D721Med (cell line): Measurements from ENCODE around the gene NOS2.
A peak's percentile ranks its signal among the peaks of the same experiment; 100 is the strongest.
"Not testable (repeated sequence)": the region's sequence is repeated elsewhere in the genome, so short reads cannot be mapped to it uniquely, and the experiment has no call there.

Experiments used
- DNase-seq: peaks from one replicate; pipeline ENCODE4 v3.0.0; 2011; ENCODE audit warnings: low spot score; ENCODE audit not compliant: insufficient read length
- FAIRE-seq: peaks from 2 replicates; lab custom pipeline; 2011; peaks lifted over from hg19 to GRCh38; lab: Jason Lieb, UNC
- TF ChIP-seq, protein P1 (sequence below): IDR thresholded peaks from 2 replicates; pipeline ENCODE4 v1.5.1; 2012; ENCODE audit warnings: mild to moderate bottlenecking, control low read depth; ENCODE audit not compliant: insufficient read depth; ENCODE audit errors: missing control alignments

NOS2 gene

DNA sequence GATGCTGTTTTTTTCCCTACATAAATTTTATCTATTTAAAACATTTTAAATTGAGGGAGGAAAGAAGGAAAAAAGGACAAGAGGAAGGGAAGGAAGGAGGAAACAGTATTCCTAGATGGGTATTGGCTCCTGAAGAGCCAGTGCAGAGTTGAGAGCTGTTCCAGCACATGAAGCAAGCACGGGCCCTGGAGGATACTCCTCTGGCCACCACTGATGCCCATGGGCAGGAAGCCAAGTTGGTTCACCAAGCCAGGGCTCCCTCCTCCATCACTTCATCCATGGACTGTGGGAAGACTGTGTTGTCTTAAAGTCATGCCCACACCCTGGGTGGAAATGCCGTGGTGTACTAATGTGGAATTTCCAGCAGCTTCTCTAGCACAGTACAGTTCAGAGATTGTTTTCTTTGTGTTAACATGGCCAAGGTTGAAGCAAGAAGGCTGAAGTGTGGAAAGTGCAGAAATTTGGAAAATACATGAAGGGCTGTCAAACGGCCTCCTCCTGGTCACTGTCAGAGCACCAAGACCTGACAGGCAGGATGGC is 23.9 kb upstream of the NOS2 start:
- no peak for FAIRE-seq
- TF ChIP-seq, protein P1, sequence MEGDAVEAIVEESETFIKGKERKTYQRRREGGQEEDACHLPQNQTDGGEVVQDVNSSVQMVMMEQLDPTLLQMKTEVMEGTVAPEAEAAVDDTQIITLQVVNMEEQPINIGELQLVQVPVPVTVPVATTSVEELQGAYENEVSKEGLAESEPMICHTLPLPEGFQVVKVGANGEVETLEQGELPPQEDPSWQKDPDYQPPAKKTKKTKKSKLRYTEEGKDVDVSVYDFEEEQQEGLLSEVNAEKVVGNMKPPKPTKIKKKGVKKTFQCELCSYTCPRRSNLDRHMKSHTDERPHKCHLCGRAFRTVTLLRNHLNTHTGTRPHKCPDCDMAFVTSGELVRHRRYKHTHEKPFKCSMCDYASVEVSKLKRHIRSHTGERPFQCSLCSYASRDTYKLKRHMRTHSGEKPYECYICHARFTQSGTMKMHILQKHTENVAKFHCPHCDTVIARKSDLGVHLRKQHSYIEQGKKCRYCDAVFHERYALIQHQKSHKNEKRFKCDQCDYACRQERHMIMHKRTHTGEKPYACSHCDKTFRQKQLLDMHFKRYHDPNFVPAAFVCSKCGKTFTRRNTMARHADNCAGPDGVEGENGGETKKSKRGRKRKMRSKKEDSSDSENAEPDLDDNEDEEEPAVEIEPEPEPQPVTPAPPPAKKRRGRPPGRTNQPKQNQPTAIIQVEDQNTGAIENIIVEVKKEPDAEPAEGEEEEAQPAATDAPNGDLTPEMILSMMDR, result no peak
- DNase-seq, result no peak

DNA sequence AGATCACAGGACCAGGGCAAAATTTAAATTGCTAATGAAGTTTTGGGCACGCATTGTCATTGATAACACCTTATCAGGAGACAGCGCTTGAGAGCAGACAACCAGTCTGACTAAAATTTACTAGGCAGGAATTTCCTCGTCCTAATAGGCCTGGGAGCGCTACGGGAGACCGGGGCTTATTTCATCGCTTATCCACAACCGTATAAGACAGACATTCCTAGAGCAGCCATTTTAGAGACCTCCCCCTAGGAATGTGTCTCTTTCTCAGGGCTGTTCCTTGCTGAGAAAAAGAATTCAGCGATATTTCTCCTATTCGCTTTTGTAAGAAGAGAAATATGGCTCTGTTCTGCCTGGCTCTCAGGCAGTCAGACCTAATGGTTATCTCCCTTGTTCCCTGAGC is 21.8 kb upstream of the NOS2 start:
- not testable (repeated sequence) for FAIRE-seq

DNA sequence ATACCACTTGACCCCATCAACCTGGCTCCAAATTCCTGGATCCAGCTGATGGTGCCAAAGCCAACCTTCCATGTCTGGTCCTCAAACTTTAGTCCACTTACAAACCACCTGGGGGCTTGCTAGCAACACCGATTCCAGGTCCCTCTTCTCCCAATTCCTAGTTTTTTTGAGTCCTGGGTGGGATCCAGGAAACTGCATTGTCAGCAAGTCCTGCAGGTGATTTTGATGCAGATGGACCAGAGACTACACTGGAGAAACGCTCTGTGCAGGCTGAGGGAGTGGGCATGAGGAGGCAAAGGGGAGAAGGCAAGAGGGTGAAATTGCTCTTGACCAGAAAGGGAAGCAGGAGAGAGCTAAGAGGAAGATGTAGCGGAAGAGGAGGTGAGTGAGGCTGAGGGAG is 21.0 kb upstream of the NOS2 start:
- DNase-seq (no peak), FAIRE-seq (no peak)
- TF ChIP-seq, protein P1, result no peak

More for the DNA sequence above, 21.8 kb upstream of the NOS2 start:
- not testable (repeated sequence) for DNase-seq

DNA sequence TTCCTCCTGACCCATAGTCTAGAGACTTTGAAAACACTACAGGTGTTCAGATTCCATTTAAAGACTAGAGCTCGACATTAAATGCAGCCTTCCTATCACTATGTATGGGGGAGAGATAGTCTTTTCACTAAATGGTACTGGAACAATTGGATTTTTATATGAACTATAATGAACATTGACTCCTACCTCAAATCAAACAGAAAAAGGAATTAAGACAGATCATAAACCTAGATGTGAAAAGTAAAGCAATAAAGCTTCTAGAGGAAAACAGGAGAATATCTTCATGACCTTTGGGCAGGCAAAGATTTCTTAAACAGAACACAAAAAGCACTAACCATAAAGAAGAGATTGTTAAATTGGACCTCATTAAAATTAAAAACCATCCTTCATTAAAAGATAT is 18.8 kb upstream of the NOS2 start:
- peak; percentile 25 for FAIRE-seq
- TF ChIP-seq, protein P1, result no peak
- DNase-seq, result no peak

DNA sequence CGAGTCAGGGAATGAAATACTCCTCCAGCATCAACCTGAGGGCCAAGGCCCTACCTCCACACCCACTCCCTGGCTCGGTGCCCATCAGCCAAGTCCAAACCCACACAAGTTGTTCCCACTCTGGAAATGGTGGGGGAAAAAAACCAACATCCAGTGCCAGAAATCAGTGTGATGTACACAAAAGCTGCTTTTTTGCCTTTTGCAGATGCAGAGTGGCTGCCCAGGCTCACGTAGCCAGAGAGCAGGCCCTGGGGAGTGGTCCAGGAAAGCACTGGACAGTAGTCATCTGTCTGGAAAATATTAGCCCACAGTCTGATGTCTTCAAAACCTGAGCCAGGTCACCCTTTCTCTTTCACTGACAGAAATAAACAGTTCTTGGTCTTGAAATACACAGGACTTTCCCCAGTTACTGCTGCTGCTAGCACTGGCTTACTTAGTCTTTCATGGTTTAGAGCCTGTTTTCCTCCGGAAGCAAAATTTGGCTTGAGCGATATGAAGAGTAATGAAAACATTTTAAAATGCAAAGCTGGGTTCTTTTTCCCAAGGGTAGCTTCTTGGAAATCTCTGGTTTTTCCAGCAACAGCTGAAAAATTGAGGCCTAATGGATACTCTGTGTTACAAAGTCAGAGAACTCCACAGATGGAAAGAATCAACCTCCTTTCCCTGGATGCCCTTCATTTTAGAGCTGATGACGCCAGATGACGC is 18.2 kb upstream of the NOS2 start:
- FAIRE-seq (no peak), DNase-seq (no peak)
- TF ChIP-seq, protein P1, result no peak

DNA sequence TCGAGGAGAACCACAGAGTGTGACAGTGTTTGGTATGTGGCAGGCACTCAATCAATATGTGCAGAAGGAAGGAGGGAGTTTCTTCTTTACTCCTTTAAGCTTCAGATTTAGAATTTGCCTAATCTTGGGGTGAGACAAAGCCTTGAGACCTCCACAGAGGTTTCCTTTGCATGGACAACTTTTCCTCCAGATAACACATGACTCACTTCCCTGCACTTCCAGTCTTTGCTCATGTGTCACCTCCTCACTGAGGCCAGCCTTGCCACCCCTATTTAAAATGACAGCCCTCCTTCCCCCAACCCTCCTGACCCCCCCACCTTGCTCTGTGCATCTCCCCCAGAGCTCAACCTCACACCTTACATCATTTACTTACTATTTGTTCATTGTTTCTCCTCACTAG is 17.4 kb upstream of the NOS2 start:
- no peak for DNase-seq
- TF ChIP-seq, protein P1, result no peak
- peak; percentile 58 for FAIRE-seq

DNA sequence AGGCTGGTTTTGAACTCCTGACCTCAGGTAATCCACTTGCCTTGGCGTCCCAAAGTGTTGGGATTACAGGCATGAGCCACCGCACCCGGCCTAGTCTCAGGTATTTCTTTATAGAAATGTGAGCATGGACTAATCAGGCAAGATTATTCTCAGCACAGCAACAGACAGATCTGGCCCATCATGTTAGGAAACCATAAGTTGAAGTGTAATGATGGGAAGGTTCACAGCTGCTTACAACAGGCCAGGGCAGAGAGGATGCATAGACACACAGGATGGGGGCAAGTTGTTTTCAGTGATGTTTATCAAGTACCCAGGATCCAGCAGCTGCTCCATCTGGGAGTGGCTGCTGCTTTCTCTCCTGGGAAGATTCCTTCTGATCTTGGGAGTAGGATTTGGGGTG is 16.6 kb upstream of the NOS2 start:
- DNase-seq (no peak), FAIRE-seq (no peak)
- TF ChIP-seq, protein P1, result no peak
